GM13976 (cell line): ENCODE measurements around the gene CDH12.

Experiments
- DNase-seq: peaks from one replicate; pipeline ENCODE4 v3.0.0; 2012; ENCODE audit warnings: low spot score
- in situ Hi-C: fragments of 300-500 bp; cut with MboI; formaldehyde crosslinking; loops from one replicate; pipeline ENCODE4 v1.12.0; 2022; ENCODE audit warnings: low sequenced_read_pairs, mixed read lengths, inconsistent platforms; ENCODE audit not compliant: unreplicated experiment
- TF ChIP-seq, protein P1 (sequence below): IDR thresholded peaks from 2 replicates; pipeline ENCODE4 v1.5.1; 2012; ENCODE audit warnings: borderline replicate concordance, mild to moderate bottlenecking; ENCODE audit not compliant: insufficient read depth; ENCODE audit errors: extremely low read depth, missing control alignments, control extremely low read depth

Gene CDH12

DNA sequence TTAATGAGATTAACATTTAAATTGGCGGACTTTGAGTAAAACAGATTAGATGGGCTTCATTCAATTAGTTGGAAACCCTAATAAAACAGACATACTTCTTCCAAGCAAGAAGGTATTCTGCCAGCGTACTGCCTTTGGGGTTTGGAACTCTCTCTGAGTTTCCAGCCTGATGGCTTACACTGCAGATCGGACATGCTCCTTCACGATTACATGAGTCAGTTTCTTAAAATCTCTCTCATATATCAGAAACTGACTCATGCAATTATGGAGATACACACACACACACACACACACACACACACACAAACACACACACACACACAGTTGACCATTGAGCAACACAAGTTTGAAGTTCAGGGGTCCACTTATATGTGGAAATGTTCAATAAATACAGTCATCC, 789.4 kb downstream of the CDH12 start:
- in situ Hi-C loops, result no loop called here
- no peak for DNase-seq
- TF ChIP-seq, protein P1, sequence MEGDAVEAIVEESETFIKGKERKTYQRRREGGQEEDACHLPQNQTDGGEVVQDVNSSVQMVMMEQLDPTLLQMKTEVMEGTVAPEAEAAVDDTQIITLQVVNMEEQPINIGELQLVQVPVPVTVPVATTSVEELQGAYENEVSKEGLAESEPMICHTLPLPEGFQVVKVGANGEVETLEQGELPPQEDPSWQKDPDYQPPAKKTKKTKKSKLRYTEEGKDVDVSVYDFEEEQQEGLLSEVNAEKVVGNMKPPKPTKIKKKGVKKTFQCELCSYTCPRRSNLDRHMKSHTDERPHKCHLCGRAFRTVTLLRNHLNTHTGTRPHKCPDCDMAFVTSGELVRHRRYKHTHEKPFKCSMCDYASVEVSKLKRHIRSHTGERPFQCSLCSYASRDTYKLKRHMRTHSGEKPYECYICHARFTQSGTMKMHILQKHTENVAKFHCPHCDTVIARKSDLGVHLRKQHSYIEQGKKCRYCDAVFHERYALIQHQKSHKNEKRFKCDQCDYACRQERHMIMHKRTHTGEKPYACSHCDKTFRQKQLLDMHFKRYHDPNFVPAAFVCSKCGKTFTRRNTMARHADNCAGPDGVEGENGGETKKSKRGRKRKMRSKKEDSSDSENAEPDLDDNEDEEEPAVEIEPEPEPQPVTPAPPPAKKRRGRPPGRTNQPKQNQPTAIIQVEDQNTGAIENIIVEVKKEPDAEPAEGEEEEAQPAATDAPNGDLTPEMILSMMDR, result no peak

DNA sequence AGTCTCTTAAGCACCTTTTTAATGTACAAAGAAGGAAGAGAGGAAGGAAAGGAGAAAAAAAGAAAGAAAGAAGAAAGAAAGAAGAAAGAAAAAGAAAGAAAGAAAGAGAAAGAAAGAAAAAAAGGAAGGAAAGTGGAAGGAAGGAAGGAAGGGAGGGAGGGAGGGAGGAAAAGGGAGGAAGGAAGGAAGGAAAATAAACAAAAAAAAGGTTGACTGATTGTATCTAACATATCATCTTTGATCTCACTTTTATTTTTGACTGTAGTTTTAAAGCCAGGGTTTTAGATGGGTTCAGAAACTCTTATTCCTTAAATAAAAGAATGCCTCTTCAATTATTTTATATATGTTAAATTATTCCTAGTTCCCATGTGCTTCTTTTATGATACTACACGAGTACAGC, 794.5 kb downstream of the CDH12 start:
- DNase-seq, result no peak
- in situ Hi-C loops, result no loop called here
- TF ChIP-seq, protein P1, result no peak

DNA sequence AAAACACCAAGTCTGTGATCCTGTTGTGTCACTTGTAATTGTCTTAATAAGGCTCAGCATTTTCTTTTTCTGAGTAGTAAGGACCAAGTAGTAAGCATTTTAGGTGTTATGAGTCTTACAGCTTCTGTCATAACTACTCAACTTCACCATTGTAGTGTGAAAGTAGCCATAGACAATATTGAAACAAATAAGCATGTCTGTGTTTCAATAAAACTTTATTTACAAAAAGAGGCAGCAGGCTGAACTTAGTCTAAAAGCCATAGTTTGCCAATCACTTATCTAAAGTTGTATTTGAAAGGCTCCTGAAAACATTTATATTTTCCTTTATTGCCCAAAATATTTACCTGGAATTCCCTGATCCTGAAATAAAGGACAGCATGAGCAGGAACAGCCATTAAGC, 796.1 kb downstream of the CDH12 start:
- in situ Hi-C loops, result no loop called here
- DNase-seq, result no peak
- TF ChIP-seq, protein P1, result no peak

DNA sequence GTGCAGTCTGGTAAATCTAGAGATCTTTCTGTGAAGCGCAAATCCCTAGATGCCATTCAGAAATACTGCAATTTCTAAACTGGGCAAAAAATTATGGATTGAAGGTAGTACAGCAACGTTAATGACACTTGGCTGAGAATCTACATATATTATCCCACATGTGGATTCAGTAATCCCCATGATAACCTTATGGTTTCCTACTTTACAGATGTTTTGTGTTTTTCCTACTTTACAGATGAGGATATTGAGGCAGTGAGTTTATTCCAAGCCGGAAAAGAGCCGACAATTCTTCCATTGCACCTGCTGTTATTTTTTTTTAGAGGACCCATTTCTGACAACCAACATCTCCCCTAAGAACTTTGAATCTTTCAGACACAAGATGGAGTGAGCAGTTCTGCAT, 796.5 kb downstream of the CDH12 start:
- DNase-seq, result no peak
- in situ Hi-C loops, result no loop called here
- TF ChIP-seq, protein P1, result no peak

DNA sequence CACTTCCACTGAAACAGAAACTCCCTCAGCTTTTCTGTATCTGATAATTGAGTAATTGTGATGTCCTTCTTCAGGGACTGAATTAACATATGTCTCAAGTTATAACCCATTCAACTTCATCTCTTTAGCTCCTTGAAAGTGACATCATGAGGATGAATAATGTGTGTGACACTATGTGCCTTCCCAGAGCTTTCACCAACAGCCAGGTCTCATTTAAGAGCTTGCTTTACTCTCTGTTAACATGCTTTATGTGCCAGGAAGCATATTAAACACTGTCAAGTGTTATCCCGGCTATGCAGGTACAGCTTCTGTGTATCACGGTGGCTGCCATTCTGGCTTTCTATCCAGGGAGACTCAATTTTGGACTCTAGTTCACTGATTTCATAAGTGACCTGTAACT, 799.9 kb downstream of the CDH12 start:
- in situ Hi-C loops, result no loop called here
- TF ChIP-seq, protein P1, result no peak
- no peak for DNase-seq

DNA sequence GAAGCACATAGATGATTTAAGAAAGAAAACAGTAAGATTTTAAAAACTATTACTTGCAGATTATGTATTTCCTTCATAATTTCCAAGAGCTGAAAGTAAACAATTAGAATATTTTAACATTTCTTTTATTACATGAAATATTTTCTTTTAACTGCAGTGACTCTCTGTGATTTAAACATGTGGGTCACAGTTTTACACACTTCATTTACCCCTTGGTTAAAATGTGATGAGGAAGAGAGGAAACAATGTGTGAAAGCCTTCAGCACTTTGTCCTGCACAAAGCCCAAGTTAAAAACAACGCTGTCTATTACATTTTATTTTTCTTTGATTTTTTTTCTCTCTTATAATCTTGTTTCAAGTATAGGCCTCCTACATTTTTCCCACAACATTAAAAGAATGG, 801.3 kb downstream of the CDH12 start:
- in situ Hi-C loops, result no loop called here
- DNase-seq, result no peak
- TF ChIP-seq, protein P1, result no peak

DNA sequence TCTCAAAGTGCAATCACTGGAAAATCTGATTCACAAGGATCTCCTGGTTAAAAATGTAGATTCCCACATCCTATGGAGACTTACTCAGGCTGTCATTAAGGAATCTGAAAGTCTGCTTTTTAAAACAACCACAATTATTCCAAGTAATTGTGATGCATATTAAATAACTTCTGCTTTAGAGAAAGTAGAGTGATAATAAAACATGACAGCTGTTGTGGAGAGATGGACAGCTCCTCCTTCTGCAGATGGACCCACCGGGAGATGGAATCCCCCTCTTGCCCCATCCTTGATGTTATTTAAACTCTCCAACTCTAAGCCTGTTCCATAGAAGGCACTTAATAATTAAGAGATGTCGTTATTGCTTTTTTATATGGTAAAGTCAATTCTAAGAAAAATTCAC, 802.2 kb downstream of the CDH12 start:
- in situ Hi-C loops, result no loop called here
- no peak for DNase-seq
- TF ChIP-seq, protein P1, result no peak
